HFFc6 (cell line): ENCODE results near the gene SNF8. TPM values are rescaled to one million over a fixed set of nuclear protein-coding genes. Genes with fewer than 3 reads are reported as not detected.

Source experiments
- DNase-seq: peaks from one replicate; pipeline ENCODE4 v3.0.0-alpha.2; 2018
- H3K27ac Mint-ChIP-seq: 2 replicates; pipeline ENCODE4 v1.8.0; 2020; ENCODE audit warnings: mild to moderate bottlenecking, mixed read lengths
- H3K27me3 Mint-ChIP-seq: 2 replicates; pipeline ENCODE4 v1.8.0; 2021; ENCODE audit warnings: mild to moderate bottlenecking, moderate library complexity, mixed read lengths; ENCODE audit not compliant: insufficient read depth
- H3K36me3 Mint-ChIP-seq: 2 replicates; pipeline ENCODE4 v1.8.0; 2021; ENCODE audit warnings: low read depth, mixed read lengths
- H3K4me1 Mint-ChIP-seq: 2 replicates; pipeline ENCODE4 v1.8.0; 2020; ENCODE audit warnings: low read depth, mixed read lengths
- H3K4me3 Mint-ChIP-seq: 2 replicates; pipeline ENCODE4 v1.8.0; 2020; ENCODE audit warnings: mild to moderate bottlenecking, moderate library complexity, mixed read lengths
- H3K9me3 Mint-ChIP-seq: 2 replicates; pipeline ENCODE4 v1.8.0; 2020; ENCODE audit warnings: mild to moderate bottlenecking, mixed read lengths
- total RNA-seq, 6 experiments: library from RNA; stranded (reverse); fragmentation: NEBNext Ultra II Directional; extraction: Animal tissue kit (Norgen Biotek cat#: 25700); gene quantifications; 2 replicates in 1 of 6; 3 replicates in 5 of 6; pipeline ENCODE4 v1.2.3, GENCODE V29; 2021
- TF ChIP-seq, protein P1 (sequence below): fragments of 200-600 bp; sonication (generic); IDR thresholded peaks from 2 replicates; pipeline ENCODE4 v1.5.0; 2021; ENCODE audit warnings: antibody characterized with exemption, mild to moderate bottlenecking

SNF8 gene
- total RNA-seq, 6 experiments from 2014 or later: 131 to 176 (median 157) TPM

DNA sequence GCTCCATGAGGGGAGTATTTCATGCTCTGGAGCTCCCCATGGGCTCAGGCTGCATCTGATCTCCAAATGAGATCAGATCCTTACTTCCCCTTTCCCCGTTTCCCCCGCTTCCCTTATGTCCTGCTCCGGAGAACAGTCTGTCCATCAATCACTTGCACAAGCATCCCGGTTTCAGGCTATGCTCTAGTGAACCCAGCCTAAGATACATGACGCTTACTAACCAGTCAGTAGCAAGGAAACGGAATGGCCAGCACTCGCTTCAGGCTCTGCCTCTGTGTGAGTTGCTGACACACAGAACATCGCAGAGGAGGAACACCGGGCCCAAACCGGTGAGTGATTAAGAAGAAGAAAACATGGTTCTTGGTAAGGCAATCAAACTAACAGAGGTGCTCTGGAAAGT lies 61.5 kb downstream of the SNF8 start:
- no peaks in the 10 kb centered on the region for H3K9me3 Mint-ChIP-seq

GRCh38 chr17:48882272-48882671 lies 62.4 kb downstream of the SNF8 start:
- Mint-ChIP-seq H3K4me3 (no peak overlapping the region), H3K36me3 (no peaks in the 10 kb centered on the region), H3K27ac (no peak overlapping the region), H3K9me3 (no peaks in the 10 kb centered on the region), H3K27me3 (peaks cover 2% of the 10 kb centered on the region; the same call in 1 of the 2 replicates), H3K4me1 (peaks cover 6% of the 10 kb centered on the region)
- DNase-seq: no peak
- TF ChIP-seq, protein P1, sequence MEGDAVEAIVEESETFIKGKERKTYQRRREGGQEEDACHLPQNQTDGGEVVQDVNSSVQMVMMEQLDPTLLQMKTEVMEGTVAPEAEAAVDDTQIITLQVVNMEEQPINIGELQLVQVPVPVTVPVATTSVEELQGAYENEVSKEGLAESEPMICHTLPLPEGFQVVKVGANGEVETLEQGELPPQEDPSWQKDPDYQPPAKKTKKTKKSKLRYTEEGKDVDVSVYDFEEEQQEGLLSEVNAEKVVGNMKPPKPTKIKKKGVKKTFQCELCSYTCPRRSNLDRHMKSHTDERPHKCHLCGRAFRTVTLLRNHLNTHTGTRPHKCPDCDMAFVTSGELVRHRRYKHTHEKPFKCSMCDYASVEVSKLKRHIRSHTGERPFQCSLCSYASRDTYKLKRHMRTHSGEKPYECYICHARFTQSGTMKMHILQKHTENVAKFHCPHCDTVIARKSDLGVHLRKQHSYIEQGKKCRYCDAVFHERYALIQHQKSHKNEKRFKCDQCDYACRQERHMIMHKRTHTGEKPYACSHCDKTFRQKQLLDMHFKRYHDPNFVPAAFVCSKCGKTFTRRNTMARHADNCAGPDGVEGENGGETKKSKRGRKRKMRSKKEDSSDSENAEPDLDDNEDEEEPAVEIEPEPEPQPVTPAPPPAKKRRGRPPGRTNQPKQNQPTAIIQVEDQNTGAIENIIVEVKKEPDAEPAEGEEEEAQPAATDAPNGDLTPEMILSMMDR: no peak

More for the DNA sequence above, 61.5 kb downstream of the SNF8 start:
- TF ChIP-seq, protein P1: no peak
- H3K27me3 Mint-ChIP-seq: peaks cover 2% of the 10 kb centered on the region; the same call in 1 of the 2 replicates
- H3K4me3 Mint-ChIP-seq: no peak overlapping the region
- H3K27ac Mint-ChIP-seq: no peak overlapping the region
- peaks cover 6% of the 10 kb centered on the region for H3K4me1 Mint-ChIP-seq
- no peak for DNase-seq
- no peaks in the 10 kb centered on the region for H3K36me3 Mint-ChIP-seq

Other genes with a start within 250 kb of the SNF8 start
- gene PRAC1, start 222.3 kb downstream of the SNF8 start, total RNA-seq: not detected
- gene PRAC2, start 221.7 kb downstream of the SNF8 start, total RNA-seq: not detected
- gene HOXB13, start 216.1 kb downstream of the SNF8 start, total RNA-seq: not detected
- not detected for gene TTLL6, start 127.6 kb downstream of the SNF8 start, total RNA-seq
- 10 to 100 TPM; 71.5 to 91.1 (median 84.5) TPM for gene CALCOCO2, start 113.8 kb downstream of the SNF8 start, total RNA-seq
- gene ATP5MC1, start 52.1 kb downstream of the SNF8 start, total RNA-seq: 100 to 1,000 TPM; 125 to 158 (median 145) TPM
- gene UBE2Z, start 36.4 kb downstream of the SNF8 start, total RNA-seq: 100 to 1,000 TPM; 117 to 135 (median 125) TPM
- gene GIP, start 23.8 kb upstream of the SNF8 start, total RNA-seq: under 1 TPM in 4 of 6 experiments, not detected in 2; 0.31 to 0.60 (median 0.35) TPM
- 10 to 100 TPM; 26.5 to 65.4 (median 60.0) TPM for gene IGF2BP1, start 52.5 kb upstream of the SNF8 start, total RNA-seq
- gene B4GALNT2, start 187.9 kb upstream of the SNF8 start, total RNA-seq: not detected